Endothelial cell (in vitro differentiated cells): Measurements from ENCODE around the gene TIGD4. TPM values are rescaled to one million over a fixed set of nuclear protein-coding genes. Genes with fewer than 3 reads are reported as not detected.

Experiments used
- DNase-seq: peaks from one replicate; pipeline ENCODE4 v3.0.0; 2021; ENCODE audit warnings: low spot score
- H3K27ac Mint-ChIP-seq: one replicate; pipeline ENCODE4 v1.8.0; 2021; ENCODE audit warnings: mixed read lengths, inconsistent platforms; ENCODE audit not compliant: unreplicated experiment
- H3K27me3 Mint-ChIP-seq: one replicate; pipeline ENCODE4 v1.8.0; 2021; ENCODE audit warnings: mild to moderate bottlenecking, moderate library complexity, mixed read lengths, inconsistent platforms; ENCODE audit not compliant: unreplicated experiment
- H3K36me3 Mint-ChIP-seq: one replicate; pipeline ENCODE4 v1.8.0; 2021; ENCODE audit warnings: mild to moderate bottlenecking, low read depth, mixed read lengths, inconsistent platforms; ENCODE audit not compliant: unreplicated experiment
- H3K4me1 Mint-ChIP-seq: one replicate; pipeline ENCODE4 v1.8.0; 2021; ENCODE audit warnings: mild to moderate bottlenecking, mixed read lengths, inconsistent platforms; ENCODE audit not compliant: unreplicated experiment
- H3K4me3 Mint-ChIP-seq: one replicate; pipeline ENCODE4 v1.8.0; 2021; ENCODE audit warnings: mild to moderate bottlenecking, mixed read lengths, inconsistent platforms; ENCODE audit not compliant: unreplicated experiment
- H3K9me3 Mint-ChIP-seq: one replicate; pipeline ENCODE4 v1.8.0; 2021; ENCODE audit warnings: mixed read lengths, inconsistent platforms; ENCODE audit not compliant: unreplicated experiment
- total RNA-seq: library from RNA; stranded (reverse); fragmentation: NEBNext Ultra II Directional; extraction: Animal tissue kit (Norgen Biotek cat#: 25700); gene quantifications from one replicate; pipeline ENCODE4 v1.2.1, GENCODE V29; 2021; ENCODE audit not compliant: unreplicated experiment
- TF ChIP-seq, protein P1 (sequence below): fragments of 200-600 bp; sonication (generic); IDR thresholded peaks from one replicate; pipeline ENCODE4 v1.5.0; 2021; ENCODE audit warnings: antibody characterized with exemption; ENCODE audit not compliant: unreplicated experiment

Gene TIGD4
- total RNA-seq, 1 donor from 2014 or later, result 1.3 TPM

DNA sequence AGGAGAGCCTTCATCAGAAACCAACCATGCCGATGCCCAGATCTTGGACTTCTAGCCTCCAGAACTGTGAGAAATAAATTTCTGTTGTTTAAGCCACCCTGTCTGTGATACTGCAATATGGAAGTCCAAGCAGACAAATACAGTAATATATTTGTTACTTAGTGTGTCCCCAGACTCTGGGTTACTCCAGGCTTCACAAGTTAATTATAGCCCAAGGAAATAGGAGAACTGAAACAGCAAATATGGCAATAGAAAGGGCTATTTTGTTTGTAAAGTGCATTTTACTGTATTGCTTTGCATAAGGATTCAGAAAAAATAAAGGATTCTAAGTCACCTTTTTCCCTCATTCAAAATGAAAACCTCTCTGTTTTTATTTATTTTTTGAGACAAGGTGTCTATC, 15.7 kb downstream of the TIGD4 start:
- no peaks in the 10 kb centered on the region for H3K27me3 Mint-ChIP-seq
- H3K4me3 Mint-ChIP-seq, result no peak overlapping the region
- TF ChIP-seq, protein P1, sequence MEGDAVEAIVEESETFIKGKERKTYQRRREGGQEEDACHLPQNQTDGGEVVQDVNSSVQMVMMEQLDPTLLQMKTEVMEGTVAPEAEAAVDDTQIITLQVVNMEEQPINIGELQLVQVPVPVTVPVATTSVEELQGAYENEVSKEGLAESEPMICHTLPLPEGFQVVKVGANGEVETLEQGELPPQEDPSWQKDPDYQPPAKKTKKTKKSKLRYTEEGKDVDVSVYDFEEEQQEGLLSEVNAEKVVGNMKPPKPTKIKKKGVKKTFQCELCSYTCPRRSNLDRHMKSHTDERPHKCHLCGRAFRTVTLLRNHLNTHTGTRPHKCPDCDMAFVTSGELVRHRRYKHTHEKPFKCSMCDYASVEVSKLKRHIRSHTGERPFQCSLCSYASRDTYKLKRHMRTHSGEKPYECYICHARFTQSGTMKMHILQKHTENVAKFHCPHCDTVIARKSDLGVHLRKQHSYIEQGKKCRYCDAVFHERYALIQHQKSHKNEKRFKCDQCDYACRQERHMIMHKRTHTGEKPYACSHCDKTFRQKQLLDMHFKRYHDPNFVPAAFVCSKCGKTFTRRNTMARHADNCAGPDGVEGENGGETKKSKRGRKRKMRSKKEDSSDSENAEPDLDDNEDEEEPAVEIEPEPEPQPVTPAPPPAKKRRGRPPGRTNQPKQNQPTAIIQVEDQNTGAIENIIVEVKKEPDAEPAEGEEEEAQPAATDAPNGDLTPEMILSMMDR, result no peak
- no peak overlapping the region for H3K27ac Mint-ChIP-seq
- no peaks in the 10 kb centered on the region for H3K36me3 Mint-ChIP-seq
- H3K9me3 Mint-ChIP-seq, result no peaks in the 10 kb centered on the region
- peaks cover 6% of the 10 kb centered on the region for H3K4me1 Mint-ChIP-seq
- no peak for DNase-seq

DNA sequence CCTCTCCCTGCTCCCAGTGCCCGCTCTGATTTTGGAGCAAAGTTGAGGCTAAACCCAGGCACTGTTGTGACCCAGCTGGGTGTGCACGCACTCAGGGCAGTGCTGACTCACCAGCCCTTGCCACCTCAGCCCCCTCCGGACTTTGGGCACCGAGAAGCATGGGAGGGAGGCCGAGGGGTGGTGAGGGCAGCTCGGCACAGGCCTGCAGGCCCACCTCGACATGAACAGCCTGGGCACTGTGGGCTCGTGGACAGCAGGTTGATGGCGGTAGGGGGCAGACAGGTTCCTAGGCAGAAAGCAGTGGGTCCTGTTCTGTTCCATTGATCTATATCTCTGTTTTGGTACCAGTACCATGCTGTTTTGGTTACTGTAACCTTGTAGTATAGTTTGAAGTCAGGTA, 30.9 kb downstream of the TIGD4 start:
- no peaks in the 10 kb centered on the region for H3K27me3 Mint-ChIP-seq
- H3K4me1 Mint-ChIP-seq, result no peaks in the 10 kb centered on the region
- H3K36me3 Mint-ChIP-seq, result no peaks in the 10 kb centered on the region
- no peak for DNase-seq
- no peak overlapping the region for H3K27ac Mint-ChIP-seq
- TF ChIP-seq, protein P1, result no peak
- H3K9me3 Mint-ChIP-seq, result peaks cover 5% of the 10 kb centered on the region
- H3K4me3 Mint-ChIP-seq, result no peak overlapping the region

DNA sequence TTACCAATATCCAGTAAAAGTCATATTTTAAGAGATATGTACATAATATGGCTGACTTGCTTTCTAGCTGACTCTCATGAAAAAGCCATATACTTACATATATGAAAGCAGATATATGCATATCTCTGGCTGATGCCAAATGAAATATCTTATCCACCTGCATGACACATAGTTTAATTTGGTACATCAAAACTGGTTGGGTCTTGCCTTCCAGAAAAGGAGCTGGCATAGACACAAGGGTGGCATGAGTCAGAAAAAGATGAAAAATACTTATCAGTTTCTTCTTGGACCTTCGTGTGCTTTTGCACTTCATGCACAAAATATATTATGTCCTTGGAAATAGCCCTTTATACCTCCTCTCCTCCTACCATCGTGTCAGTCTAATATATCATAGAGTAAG, 32.1 kb downstream of the TIGD4 start:
- H3K9me3 Mint-ChIP-seq, result peaks cover 2% of the 10 kb centered on the region
- no peak overlapping the region for H3K27ac Mint-ChIP-seq
- H3K4me3 Mint-ChIP-seq, result no peak overlapping the region
- H3K4me1 Mint-ChIP-seq, result no peaks in the 10 kb centered on the region
- H3K36me3 Mint-ChIP-seq, result no peaks in the 10 kb centered on the region
- DNase-seq, result no peak
- no peaks in the 10 kb centered on the region for H3K27me3 Mint-ChIP-seq
- TF ChIP-seq, protein P1, result no peak

DNA sequence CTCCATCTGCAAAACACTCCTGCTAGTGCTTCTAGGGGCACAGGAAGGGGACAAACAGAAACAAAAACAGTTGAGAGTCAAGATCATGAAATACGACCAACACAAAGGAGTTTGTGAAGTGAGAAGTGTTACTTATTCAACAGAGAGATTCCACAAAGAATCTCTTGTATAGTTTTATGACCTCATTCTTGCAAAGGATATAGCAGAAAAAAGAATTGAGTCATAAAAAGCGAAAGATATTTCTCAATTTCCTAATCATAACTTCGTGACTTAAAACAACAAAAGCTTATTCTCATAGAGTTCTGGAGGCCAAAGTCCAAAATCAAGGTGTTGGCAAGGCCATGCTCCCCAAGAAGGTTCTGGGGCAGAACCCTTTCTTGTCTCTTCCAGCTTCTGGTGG, 40.7 kb downstream of the TIGD4 start:
- Mint-ChIP-seq H3K36me3 (no peaks in the 10 kb centered on the region), H3K4me1 (no peaks in the 10 kb centered on the region), H3K4me3 (no peak overlapping the region), H3K27ac (no peak overlapping the region), H3K9me3 (no peaks in the 10 kb centered on the region), H3K27me3 (peaks cover 4% of the 10 kb centered on the region)
- no peak for DNase-seq
- TF ChIP-seq, protein P1, result no peak

DNA sequence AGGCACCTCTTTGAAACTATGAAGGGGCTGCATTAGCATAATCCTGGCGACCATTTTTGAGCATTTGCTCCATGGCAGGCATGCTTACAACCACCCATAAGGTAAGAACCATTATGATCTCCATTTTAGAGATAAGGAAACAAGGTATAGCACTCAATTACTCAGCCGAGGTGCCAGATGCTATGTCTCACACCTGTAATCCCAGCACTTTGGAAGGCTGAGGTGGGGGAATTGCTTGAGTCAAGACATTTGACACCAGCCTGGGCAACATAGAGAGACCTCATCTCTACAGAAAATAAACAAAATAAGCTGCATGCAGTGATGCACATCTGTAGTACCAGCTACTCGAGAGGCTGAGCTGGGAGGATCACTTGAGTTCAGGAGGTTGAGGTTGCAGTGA, 43.6 kb downstream of the TIGD4 start:
- TF ChIP-seq, protein P1, result no peak
- H3K27ac Mint-ChIP-seq, result no peak overlapping the region
- H3K27me3 Mint-ChIP-seq, result peaks cover 5% of the 10 kb centered on the region
- no peaks in the 10 kb centered on the region for H3K36me3 Mint-ChIP-seq
- DNase-seq, result no peak
- H3K4me1 Mint-ChIP-seq, result no peaks in the 10 kb centered on the region
- no peak overlapping the region for H3K4me3 Mint-ChIP-seq
- no peaks in the 10 kb centered on the region for H3K9me3 Mint-ChIP-seq
